ENCODE measurements around the gene CCDC107.
A peak's percentile ranks its signal among the peaks of the same experiment; 100 is the strongest.
"Not testable (repeated sequence)": the region's sequence is repeated elsewhere in the genome, so short reads cannot be mapped to it uniquely, and the experiment has no call there.

CCDC107 gene

GRCh38 chr9:35658137-35658967, at the start of gene CCDC107:
Gene CCDC107 (plus strand): TSS chr9:35658292. CDS start chr9:35658380, 88 bp downstream.
- DNase-seq: peak; percentile 30

- DNase-seq: no peak
These were observed 48.9 kb upstream of the CCDC107 start for GRCh38 chr9:35609001-35609819.

- DNase-seq: no peak
These were observed 48.3 kb upstream of the CCDC107 start for GRCh38 chr9:35609820-35610163.

GRCh38 chr9:35611230-35611797, 46.8 kb upstream of the CCDC107 start:
- DNase-seq: no peak

GRCh38 chr9:35612066-35612465, 46.0 kb upstream of the CCDC107 start:
- DNase-seq: not testable (repeated sequence)

GRCh38 chr9:35612843-35613242, 45.2 kb upstream of the CCDC107 start:
- DNase-seq: no peak

- DNase-seq: no peak
These were observed 42.0 kb upstream of the CCDC107 start for GRCh38 chr9:35615981-35616680.

- no peak for DNase-seq
These were observed 41.2 kb upstream of the CCDC107 start for GRCh38 chr9:35616681-35617459.

- DNase-seq: no peak
These were observed 40.5 kb upstream of the CCDC107 start for GRCh38 chr9:35617548-35617947.

GRCh38 chr9:35618325-35618727, 39.8 kb upstream of the CCDC107 start, which contains the start of gene CD72:
Gene CD72 (minus strand): TSS chr9:35618413. CDS start chr9:35618303, 110 bp downstream.
- DNase-seq: no peak

- no peak for DNase-seq
These were observed 39.0 kb upstream of the CCDC107 start for GRCh38 chr9:35618854-35619799.

GRCh38 chr9:35619800-35620158, 38.3 kb upstream of the CCDC107 start:
- DNase-seq: no peak

- no peak for DNase-seq
These were observed 30.5 kb upstream of the CCDC107 start for GRCh38 chr9:35627575-35627974.

GRCh38 chr9:35628389-35628991, 29.6 kb upstream of the CCDC107 start:
- DNase-seq: no peak

GRCh38 chr9:35629597-35629996, 28.5 kb upstream of the CCDC107 start:
- DNase-seq: no peak

GRCh38 chr9:35635730-35636129, 22.4 kb upstream of the CCDC107 start:
- no peak for DNase-seq

- no peak for DNase-seq
These were observed 21.8 kb upstream of the CCDC107 start for GRCh38 chr9:35636135-35636876.

- DNase-seq: not testable (repeated sequence)
These were observed 21.2 kb upstream of the CCDC107 start for GRCh38 chr9:35636877-35637246.

- DNase-seq: not testable (repeated sequence)
These were observed 20.6 kb upstream of the CCDC107 start for GRCh38 chr9:35637427-35637955.

GRCh38 chr9:35638751-35639150, 19.3 kb upstream of the CCDC107 start:
- not testable (repeated sequence) for DNase-seq

All from NCI-H226 (cell line).